ENCODE data around the gene ATXN2. TPM values are rescaled to one million over a fixed set of nuclear protein-coding genes. Genes with fewer than 3 reads are reported as not detected.

Gene ATXN2
- total RNA-seq, 1 experiment from 2014 or later: 108 TPM

GRCh38 chr12:111546758-111547383, 52.2 kb downstream of the ATXN2 start:
- CTCF ChIA-PET: no interaction called here
- peaks cover 34% of the 10 kb centered on the region for H3K79me2 ChIP-seq (ENCODE audit: low read depth)
- H3K36me3 ChIP-seq (ENCODE audit: low read depth): peaks cover 55% of the 10 kb centered on the region
- H3K4me1 ChIP-seq (replicated peaks; ENCODE audit: insufficient read depth): no peaks in the 10 kb centered on the region
- TF ChIP-seq EZH2 (IDR thresholded peaks at IDR 0.05; ENCODE audit: low read depth) (no peak), CTCF (conservative IDR thresholded peaks at IDR 0.05) (no peak)
- no peaks in the 10 kb centered on the region for H3K9me2 ChIP-seq (ENCODE audit: insufficient read depth)
- H3F3A ChIP-seq (ENCODE audit: insufficient read depth, low read depth): peaks cover 59% of the 10 kb centered on the region
- H3K27me3 ChIP-seq (ENCODE audit: insufficient read depth, low read depth): no peaks in the 10 kb centered on the region
- DNase-seq: no peak
- H3K27ac ChIP-seq: no peak overlapping the region
- H3K4me2 ChIP-seq: no peak overlapping the region
- H4K20me1 ChIP-seq (ENCODE audit: insufficient read depth): peaks cover 26% of the 10 kb centered on the region
- POLR2A ChIA-PET (ENCODE audit: unreplicated experiment): interaction anchor here (0.7 to 0.8 kb wide), 2 partner anchors 45 kb away, joined by 4 to 37 read pairs; no protein-coding TSS in a partner anchor
- intact Hi-C loops (cut with micrococcal nuclease; ENCODE audit: unreplicated experiment): no loop called here
- H2AFZ ChIP-seq: no peak overlapping the region
- H3K4me3 ChIP-seq: no peak overlapping the region
- no peaks in the 10 kb centered on the region for H3K9me3 ChIP-seq (ENCODE audit: insufficient read depth, low read depth)
- no TSS peak for BruUV-seq (replicated peaks)

GRCh38 chr12:111546171-111546570, 52.9 kb downstream of the ATXN2 start:
- intact Hi-C loops (cut with micrococcal nuclease; ENCODE audit: unreplicated experiment): no loop called here
- Histone ChIP-seq H3K27ac (no peak overlapping the region), H4K20me1 (ENCODE audit: insufficient read depth) (peaks cover 26% of the 10 kb centered on the region), H2AFZ (no peak overlapping the region), H3K9me3 (ENCODE audit: insufficient read depth, low read depth) (no peaks in the 10 kb centered on the region), H3K79me2 (ENCODE audit: low read depth) (peaks cover 27% of the 10 kb centered on the region), H3K4me1 (replicated peaks; ENCODE audit: insufficient read depth) (no peaks in the 10 kb centered on the region), H3K36me3 (ENCODE audit: low read depth) (peaks cover 49% of the 10 kb centered on the region), H3K4me2 (no peak overlapping the region), H3K4me3 (no peak overlapping the region), H3K27me3 (ENCODE audit: insufficient read depth, low read depth) (no peaks in the 10 kb centered on the region), H3K9me2 (ENCODE audit: insufficient read depth) (no peaks in the 10 kb centered on the region), H3F3A (ENCODE audit: insufficient read depth, low read depth) (peaks cover 64% of the 10 kb centered on the region)
- no peak for DNase-seq
- TF ChIP-seq CTCF (conservative IDR thresholded peaks at IDR 0.05): no peak
- BruUV-seq (replicated peaks): no TSS peak
- ChIA-PET POLR2A (ENCODE audit: unreplicated experiment) (interaction anchor here (0.8 kb wide), 1 partner anchor 46 kb away, joined by 4 read pairs; no protein-coding TSS in a partner anchor), CTCF (no interaction called here)

- no TSS peak for BruUV-seq (replicated peaks)
- peaks cover 30% of the 10 kb centered on the region for H4K20me1 ChIP-seq (ENCODE audit: insufficient read depth)
- H3K9me2 ChIP-seq (ENCODE audit: insufficient read depth): no peaks in the 10 kb centered on the region
- no peak for DNase-seq
- intact Hi-C loops (cut with micrococcal nuclease; ENCODE audit: unreplicated experiment): no loop called here
- H3K79me2 ChIP-seq (ENCODE audit: low read depth): peaks cover 18% of the 10 kb centered on the region
- no peak overlapping the region for H3K4me2 ChIP-seq
- peaks cover 43% of the 10 kb centered on the region for H3K36me3 ChIP-seq (ENCODE audit: low read depth)
- no peak overlapping the region for H2AFZ ChIP-seq
- peaks cover 70% of the 10 kb centered on the region for H3F3A ChIP-seq (ENCODE audit: insufficient read depth, low read depth)
- no peak for TF ChIP-seq CTCF (conservative IDR thresholded peaks at IDR 0.05)
- TF ChIP-seq EZH2 (IDR thresholded peaks at IDR 0.05; ENCODE audit: low read depth): no peak
- CTCF ChIA-PET: interaction anchor here (0.6 kb wide), 1 partner anchor 16 kb away, joined by 3 read pairs; no protein-coding TSS in a partner anchor
- H3K4me1 ChIP-seq (replicated peaks; ENCODE audit: insufficient read depth): no peaks in the 10 kb centered on the region
- no peak overlapping the region for H3K4me3 ChIP-seq
- no peak overlapping the region for H3K27ac ChIP-seq
- no peaks in the 10 kb centered on the region for H3K27me3 ChIP-seq (ENCODE audit: insufficient read depth, low read depth)
- POLR2A ChIA-PET (ENCODE audit: unreplicated experiment): no interaction called here
- no peaks in the 10 kb centered on the region for H3K9me3 ChIP-seq (ENCODE audit: insufficient read depth, low read depth)
These were observed 55.1 kb downstream of the ATXN2 start for GRCh38 chr12:111544032-111544431.
